ENCODE data around the gene IFIT2.

IFIT2 gene

DNA sequence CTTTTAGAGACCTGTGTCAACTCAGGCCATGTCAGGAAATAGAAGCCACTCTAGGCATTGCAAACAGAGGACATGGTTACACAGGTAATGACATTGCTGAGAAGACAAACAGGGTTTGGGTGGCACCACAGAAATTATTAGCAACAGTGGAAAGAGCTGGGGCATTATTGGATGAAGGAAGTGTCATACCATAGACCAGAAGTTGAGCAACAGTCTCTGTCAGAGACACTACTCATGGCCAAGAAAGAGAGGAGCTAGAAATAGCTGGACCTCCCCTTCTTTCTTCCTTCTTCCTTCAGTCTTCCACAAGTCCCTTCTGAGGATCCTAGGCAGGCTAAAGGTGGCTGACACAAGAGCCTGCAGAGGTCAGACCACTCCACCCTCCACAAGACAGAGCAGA is 46.1 kb upstream of the IFIT2 start:
- Histone ChIP-seq H3K27ac (ENCODE audit: low read depth, low read length, poor library complexity, severe bottlenecking) (no peak overlapping the region), H3K4me2 (ENCODE audit: low read length) (no peak overlapping the region), H3F3A (ENCODE audit: insufficient read depth, low read length) (no peaks in the 10 kb centered on the region), H2AFZ (ENCODE audit: low read length) (no peak overlapping the region), H3K9me2 (ENCODE audit: low read depth, low read length) (no peaks in the 10 kb centered on the region), H3K4me1 (ENCODE audit: insufficient read depth, low read length, severe bottlenecking) (peaks cover 5% of the 10 kb centered on the region), H3K79me2 (ENCODE audit: insufficient read depth, low read length) (no peaks in the 10 kb centered on the region), H3K27me3 (ENCODE audit: insufficient read depth, low read length) (no peaks in the 10 kb centered on the region), H4K20me1 (ENCODE audit: insufficient read depth, low read length) (no peaks in the 10 kb centered on the region), H3K9me3 (ENCODE audit: low read length) (no peaks in the 10 kb centered on the region), H3K36me3 (ENCODE audit: insufficient read depth, low read length) (no peaks in the 10 kb centered on the region), H3K4me3 (ENCODE audit: low read depth, low read length, poor library complexity, severe bottlenecking) (no peak overlapping the region), H3K9ac (ENCODE audit: low read length) (no peak overlapping the region)
- TF ChIP-seq EZH2 (IDR thresholded peaks at IDR 0.05; ENCODE audit: borderline replicate concordance, low read length) = no peak
- TF ChIP-seq CTCF (IDR thresholded peaks at IDR 0.05; ENCODE audit: low read length) = no peak

DNA sequence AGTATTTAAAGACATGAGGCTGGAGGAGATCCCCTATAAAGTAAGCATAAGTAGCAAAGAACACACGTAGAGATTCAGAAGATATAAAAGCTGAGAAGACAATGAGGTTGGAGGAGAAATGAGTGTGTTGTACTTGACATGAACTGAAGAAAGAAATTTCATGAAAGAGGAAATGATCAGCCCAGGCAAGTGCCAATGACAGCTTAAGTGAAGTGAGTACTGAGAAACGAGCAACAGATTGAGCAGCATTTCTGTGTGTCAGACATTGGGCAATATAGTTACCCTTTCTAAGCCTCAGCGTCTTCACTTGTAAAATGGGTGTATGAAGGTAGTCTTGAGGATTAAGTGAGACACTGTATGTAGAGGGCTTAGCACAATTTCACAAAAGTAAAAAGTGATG is 45.5 kb upstream of the IFIT2 start:
- Histone ChIP-seq H3F3A (ENCODE audit: insufficient read depth, low read length) (no peaks in the 10 kb centered on the region), H3K79me2 (ENCODE audit: insufficient read depth, low read length) (no peaks in the 10 kb centered on the region), H3K36me3 (ENCODE audit: insufficient read depth, low read length) (no peaks in the 10 kb centered on the region), H2AFZ (ENCODE audit: low read length) (no peak overlapping the region), H3K4me2 (ENCODE audit: low read length) (no peak overlapping the region), H3K4me3 (ENCODE audit: low read depth, low read length, poor library complexity, severe bottlenecking) (no peak overlapping the region), H3K27me3 (ENCODE audit: insufficient read depth, low read length) (no peaks in the 10 kb centered on the region), H3K9me3 (ENCODE audit: low read length) (no peaks in the 10 kb centered on the region), H4K20me1 (ENCODE audit: insufficient read depth, low read length) (no peaks in the 10 kb centered on the region), H3K9me2 (ENCODE audit: low read depth, low read length) (no peaks in the 10 kb centered on the region), H3K4me1 (ENCODE audit: insufficient read depth, low read length, severe bottlenecking) (no peaks in the 10 kb centered on the region), H3K9ac (ENCODE audit: low read length) (no peak overlapping the region), H3K27ac (ENCODE audit: low read depth, low read length, poor library complexity, severe bottlenecking) (no peak overlapping the region)
- no peak for TF ChIP-seq CTCF (IDR thresholded peaks at IDR 0.05; ENCODE audit: low read length)
- no peak for TF ChIP-seq EZH2 (IDR thresholded peaks at IDR 0.05; ENCODE audit: borderline replicate concordance, low read length)

GRCh38 chr10:89256962-89257361 is 44.9 kb upstream of the IFIT2 start:
- TF ChIP-seq CTCF (IDR thresholded peaks at IDR 0.05; ENCODE audit: low read length) (no peak), EZH2 (IDR thresholded peaks at IDR 0.05; ENCODE audit: borderline replicate concordance, low read length) (no peak)
- no peaks in the 10 kb centered on the region for H3K4me1 ChIP-seq (ENCODE audit: insufficient read depth, low read length, severe bottlenecking)

More at GRCh38 chr10:89256962-89257361, 44.9 kb upstream of the IFIT2 start:
- Histone ChIP-seq H3K9me2 (ENCODE audit: low read depth, low read length) (no peaks in the 10 kb centered on the region), H2AFZ (ENCODE audit: low read length) (no peak overlapping the region), H3K9ac (ENCODE audit: low read length) (no peak overlapping the region), H3K36me3 (ENCODE audit: insufficient read depth, low read length) (no peaks in the 10 kb centered on the region), H3K9me3 (ENCODE audit: low read length) (no peaks in the 10 kb centered on the region), H3K79me2 (ENCODE audit: insufficient read depth, low read length) (no peaks in the 10 kb centered on the region), H3K4me2 (ENCODE audit: low read length) (no peak overlapping the region), H4K20me1 (ENCODE audit: insufficient read depth, low read length) (no peaks in the 10 kb centered on the region), H3K27me3 (ENCODE audit: insufficient read depth, low read length) (no peaks in the 10 kb centered on the region), H3K4me3 (ENCODE audit: low read depth, low read length, poor library complexity, severe bottlenecking) (no peak overlapping the region), H3K27ac (ENCODE audit: low read depth, low read length, poor library complexity, severe bottlenecking) (no peak overlapping the region), H3F3A (ENCODE audit: insufficient read depth, low read length) (no peaks in the 10 kb centered on the region)
